T-helper 17 cell (primary cell): ENCODE results near the gene AMMECR1L. TPM values are rescaled to one million over a fixed set of nuclear protein-coding genes. Genes with fewer than 3 reads are reported as not detected.

ENCODE experiments used
- ATAC-seq: fragments of 150-1000 bp; cut with Tn5 transposase; 2 replicates; pipeline ENCODE4 v1.10.0; 2021; ENCODE audit warnings: mild to moderate bottlenecking, moderate library complexity
- DNase-seq, 3 donors: peaks; one replicate each; pipeline versions ENCODE4 v3.0.0 to v3.0.0-alpha.2; 2020 to 2021
- H3K9me3 ChIP-seq: one replicate; pipeline ENCODE4 v1.7.0; 2013; ENCODE audit warnings: low read length, mild to moderate bottlenecking; ENCODE audit not compliant: control insufficient read depth, poor library complexity, severe bottlenecking
- H3K27ac Mint-ChIP-seq: one replicate; pipeline ENCODE4 v1.8.0; 2022; ENCODE audit warnings: mild to moderate bottlenecking, moderate library complexity, mixed read lengths
- H3K27me3 Mint-ChIP-seq: one replicate; pipeline ENCODE4 v1.8.0; 2022; ENCODE audit warnings: mixed read lengths
- H3K36me3 Mint-ChIP-seq: one replicate; pipeline ENCODE4 v1.8.0; 2022; ENCODE audit warnings: low read depth, mixed read lengths
- H3K4me1 Mint-ChIP-seq: one replicate; pipeline ENCODE4 v1.8.0; 2022; ENCODE audit warnings: mild to moderate bottlenecking, mixed read lengths
- H3K4me3 Mint-ChIP-seq: one replicate; pipeline ENCODE4 v1.8.0; 2022; ENCODE audit warnings: mild to moderate bottlenecking, moderate library complexity, mixed read lengths
- total RNA-seq, 4 donors: library from RNA in 2 of 4; stranded (reverse) in 2 of 4; gene quantifications; one replicate each; pipeline ENCODE4 v1.2.3 and lab custom pipeline; 2022 to 2026

AMMECR1L gene
- total RNA-seq, 2 donors from 2014 or later, result 15.6 to 17.0 TPM

DNA sequence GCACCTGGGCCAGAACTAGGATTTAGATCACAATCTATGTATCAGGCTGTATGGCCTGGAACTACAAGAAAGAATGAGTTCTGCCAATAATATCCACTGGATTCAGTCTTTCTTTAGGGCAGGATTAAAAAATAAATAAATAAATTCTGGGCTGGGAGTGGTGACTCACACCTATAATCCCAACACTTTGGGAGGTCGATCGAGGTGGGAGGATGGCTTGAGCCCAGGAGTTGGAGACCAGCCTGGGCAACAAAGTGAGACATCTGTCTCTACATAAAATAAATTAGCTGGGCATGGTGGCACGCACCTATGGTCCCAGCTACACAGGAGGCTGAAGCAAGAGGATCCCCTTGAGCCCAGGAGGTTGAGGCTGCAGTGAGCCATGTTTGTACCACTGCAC lies 8.1 kb downstream of the AMMECR1L start:
- Mint-ChIP-seq H3K27ac (no peak overlapping the region), H3K4me3 (no peak overlapping the region), H3K27me3 (no peaks in the 10 kb centered on the region), H3K36me3 (peaks cover 9% of the 10 kb centered on the region), H3K4me1 (peaks cover 50% of the 10 kb centered on the region)
- DNase-seq, result no peak
- H3K9me3 ChIP-seq, result no peaks in the 10 kb centered on the region
- no peak for ATAC-seq

GRCh38 chr2:127877136-127877535 lies 8.6 kb downstream of the AMMECR1L start:
- no peaks in the 10 kb centered on the region for H3K27me3 Mint-ChIP-seq
- no peak overlapping the region for H3K4me3 Mint-ChIP-seq
- peaks cover 12% of the 10 kb centered on the region for H3K36me3 Mint-ChIP-seq
- H3K9me3 ChIP-seq, result no peaks in the 10 kb centered on the region
- no peak for DNase-seq
- H3K4me1 Mint-ChIP-seq, result peaks cover 52% of the 10 kb centered on the region
- no peak overlapping the region for H3K27ac Mint-ChIP-seq
- ATAC-seq, result no peak

- DNase-seq (no peak), ATAC-seq (peak; percentile 66)
- Mint-ChIP-seq H3K4me3 (no peak overlapping the region), H3K4me1 (peaks cover 44% of the 10 kb centered on the region), H3K27me3 (no peaks in the 10 kb centered on the region), H3K27ac (peak overlapping the region; percentile 74), H3K36me3 (peaks cover 12% of the 10 kb centered on the region)
- H3K9me3 ChIP-seq, result no peaks in the 10 kb centered on the region
Measured at GRCh38 chr2:127874378-127875269, 11.1 kb downstream of the AMMECR1L start.

GRCh38 chr2:127873707-127874303 lies 12.0 kb downstream of the AMMECR1L start:
- Mint-ChIP-seq H3K27ac (no peak overlapping the region), H3K36me3 (peaks cover 12% of the 10 kb centered on the region)

DNA sequence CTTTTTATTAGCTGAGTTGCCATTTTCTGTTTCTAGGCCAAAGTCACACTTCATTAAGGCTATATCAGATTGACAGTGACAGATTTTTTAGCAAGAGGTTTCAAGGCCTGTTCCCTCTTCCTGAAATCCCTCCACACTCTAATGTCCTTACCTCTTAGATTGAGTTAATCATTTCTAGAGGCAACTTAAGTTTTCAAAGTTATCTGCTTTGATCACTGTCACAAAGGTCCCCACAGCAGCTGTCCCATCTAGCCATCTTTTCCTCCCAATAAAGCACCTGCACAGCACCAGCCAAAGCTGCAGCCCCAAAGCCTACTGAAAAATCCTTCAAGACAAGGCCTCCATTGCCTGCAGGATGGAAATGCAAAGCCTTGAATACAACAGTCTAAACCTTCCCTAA lies 13.4 kb downstream of the AMMECR1L start:
- no peak for DNase-seq
- H3K27ac Mint-ChIP-seq, result no peak overlapping the region
- ATAC-seq, result no peak
- H3K4me3 Mint-ChIP-seq, result no peak overlapping the region
- H3K27me3 Mint-ChIP-seq, result no peaks in the 10 kb centered on the region
- H3K4me1 Mint-ChIP-seq, result peaks cover 28% of the 10 kb centered on the region
- no peaks in the 10 kb centered on the region for H3K9me3 ChIP-seq
- peaks cover 12% of the 10 kb centered on the region for H3K36me3 Mint-ChIP-seq

More at GRCh38 chr2:127873707-127874303, 12.0 kb downstream of the AMMECR1L start:
- H3K9me3 ChIP-seq, result no peaks in the 10 kb centered on the region
- no peaks in the 10 kb centered on the region for H3K27me3 Mint-ChIP-seq
- no peak for DNase-seq
- H3K4me1 Mint-ChIP-seq, result peaks cover 37% of the 10 kb centered on the region
- ATAC-seq, result no peak
- H3K4me3 Mint-ChIP-seq, result no peak overlapping the region

DNA sequence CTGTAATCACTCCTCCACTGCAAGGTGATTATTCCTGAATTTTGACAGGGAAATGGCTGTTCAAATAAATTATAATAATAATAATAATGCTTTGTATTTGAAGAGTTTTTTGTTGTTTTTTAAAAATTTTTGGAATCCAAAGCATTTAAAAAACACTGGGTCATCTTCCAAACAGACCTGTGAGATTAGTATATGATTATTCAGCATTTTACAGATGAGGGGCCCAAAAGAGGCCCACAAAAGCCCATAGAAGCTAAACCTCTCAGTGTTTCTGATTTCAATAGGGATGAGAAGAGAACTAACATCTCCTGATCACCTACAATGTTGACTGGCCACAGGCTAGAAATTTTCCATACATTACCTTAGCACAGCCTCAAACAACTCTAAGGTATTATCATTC lies 19.8 kb downstream of the AMMECR1L start:
- Mint-ChIP-seq H3K36me3 (peaks cover 5% of the 10 kb centered on the region), H3K4me1 (peaks cover 2% of the 10 kb centered on the region), H3K4me3 (no peak overlapping the region), H3K27ac (no peak overlapping the region), H3K27me3 (no peaks in the 10 kb centered on the region)
- ATAC-seq, result no peak
- H3K9me3 ChIP-seq, result no peaks in the 10 kb centered on the region
- DNase-seq, result no peak

DNA sequence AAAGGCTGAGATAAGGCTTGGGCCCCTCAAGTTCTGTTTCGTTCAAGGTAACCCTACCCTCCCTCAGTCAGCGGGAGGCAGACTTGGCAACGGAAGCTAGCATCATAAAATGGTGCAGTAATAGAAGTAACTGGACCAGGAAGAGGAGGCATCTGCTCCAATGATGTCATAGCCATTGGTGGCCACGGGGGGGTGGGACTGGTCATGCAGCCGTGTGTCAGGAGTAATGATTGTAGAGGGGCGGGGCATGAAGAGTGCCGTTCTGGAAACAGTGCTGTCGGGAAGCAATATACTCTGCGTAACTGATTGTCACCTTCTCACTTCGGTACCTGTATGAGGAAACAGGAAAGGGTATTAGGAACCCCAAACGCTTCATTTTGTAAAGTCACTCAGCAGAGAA lies 20.9 kb downstream of the AMMECR1L start:
- Mint-ChIP-seq H3K27ac (no peak overlapping the region), H3K4me1 (peaks cover 2% of the 10 kb centered on the region), H3K27me3 (no peaks in the 10 kb centered on the region), H3K4me3 (no peak overlapping the region), H3K36me3 (peaks cover 5% of the 10 kb centered on the region)
- ATAC-seq, result no peak
- DNase-seq, result no peak
- H3K9me3 ChIP-seq, result no peaks in the 10 kb centered on the region

DNA sequence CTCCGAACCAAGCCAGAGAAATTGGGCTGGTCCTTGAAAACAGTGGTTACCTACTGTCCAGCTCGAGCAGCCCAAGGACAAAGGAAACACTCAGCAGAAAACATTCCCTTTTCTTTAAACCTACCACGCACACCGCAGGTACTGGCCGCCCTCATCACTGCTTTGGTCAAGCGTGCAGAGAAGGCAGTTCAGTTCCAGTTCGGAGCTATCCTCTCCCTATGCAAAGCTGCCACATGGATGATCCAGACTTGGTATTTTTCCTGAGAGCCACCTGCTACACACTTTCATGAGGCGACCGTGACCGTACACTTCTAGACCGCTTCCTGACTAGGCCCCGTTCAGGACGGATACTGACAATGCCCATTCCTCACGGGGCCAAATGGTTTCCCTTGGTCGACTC lies 23.5 kb downstream of the AMMECR1L start:
- no peaks in the 10 kb centered on the region for H3K9me3 ChIP-seq
- peaks cover 5% of the 10 kb centered on the region for H3K36me3 Mint-ChIP-seq
- no peak overlapping the region for H3K27ac Mint-ChIP-seq
- no peaks in the 10 kb centered on the region for H3K27me3 Mint-ChIP-seq
- H3K4me1 Mint-ChIP-seq, result peaks cover 8% of the 10 kb centered on the region
- no peak for DNase-seq
- no peak overlapping the region for H3K4me3 Mint-ChIP-seq
- no peak for ATAC-seq

- H3K27me3 Mint-ChIP-seq, result no peaks in the 10 kb centered on the region
- H3K9me3 ChIP-seq, result no peaks in the 10 kb centered on the region
- H3K4me3 Mint-ChIP-seq, result no peak overlapping the region
- DNase-seq, result no peak
- H3K36me3 Mint-ChIP-seq, result peaks cover 3% of the 10 kb centered on the region
- no peak for ATAC-seq
- no peak overlapping the region for H3K27ac Mint-ChIP-seq
- peaks cover 13% of the 10 kb centered on the region for H3K4me1 Mint-ChIP-seq
Measured at GRCh38 chr2:127860130-127860529, 25.6 kb downstream of the AMMECR1L start.

GRCh38 chr2:127859712-127860085 lies 26.1 kb downstream of the AMMECR1L start:
- H3K27me3 Mint-ChIP-seq, result no peaks in the 10 kb centered on the region
- peaks cover 3% of the 10 kb centered on the region for H3K36me3 Mint-ChIP-seq
- no peak overlapping the region for H3K27ac Mint-ChIP-seq
- H3K4me3 Mint-ChIP-seq, result peak overlapping the region; percentile 62
- no peaks in the 10 kb centered on the region for H3K9me3 ChIP-seq
- peaks cover 14% of the 10 kb centered on the region for H3K4me1 Mint-ChIP-seq
- DNase-seq, result peak; percentile 58
- ATAC-seq, result peak; percentile 62

DNA sequence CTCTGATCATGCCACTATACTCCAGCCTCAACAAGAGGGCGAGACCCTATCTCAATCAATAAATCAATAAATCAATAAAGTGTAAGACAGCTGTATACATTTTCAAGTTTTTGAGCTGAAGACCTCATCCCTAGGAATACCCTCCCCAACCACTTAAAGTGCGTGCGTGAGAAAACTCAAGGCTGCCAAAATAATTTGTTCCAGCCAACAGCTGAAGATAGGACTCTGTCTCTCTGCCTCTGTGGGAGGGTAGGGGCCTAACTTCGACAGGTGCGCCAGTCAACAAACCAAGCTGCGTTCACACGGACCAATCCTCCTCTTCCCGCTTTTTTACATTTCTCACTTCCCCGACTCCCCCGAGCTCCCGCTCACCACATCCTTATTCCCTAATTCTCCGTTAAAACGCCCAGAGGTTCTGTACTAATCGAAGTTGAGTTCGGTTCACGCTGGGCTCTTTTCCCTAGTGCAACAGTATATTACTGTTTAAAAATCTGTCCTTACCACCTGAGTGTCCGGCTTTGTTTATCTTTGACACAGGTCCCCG lies 28.4 kb downstream of the AMMECR1L start:
- H3K9me3 ChIP-seq, result no peaks in the 10 kb centered on the region
- DNase-seq (no peak), ATAC-seq (peak; percentile 10)
- no peaks in the 10 kb centered on the region for H3K27me3 Mint-ChIP-seq
- H3K36me3 Mint-ChIP-seq, result no peaks in the 10 kb centered on the region
- peak overlapping the region; percentile 96 for H3K27ac Mint-ChIP-seq
- H3K4me1 Mint-ChIP-seq, result peaks cover 24% of the 10 kb centered on the region
- peak overlapping the region; percentile 96 for H3K4me3 Mint-ChIP-seq

DNA sequence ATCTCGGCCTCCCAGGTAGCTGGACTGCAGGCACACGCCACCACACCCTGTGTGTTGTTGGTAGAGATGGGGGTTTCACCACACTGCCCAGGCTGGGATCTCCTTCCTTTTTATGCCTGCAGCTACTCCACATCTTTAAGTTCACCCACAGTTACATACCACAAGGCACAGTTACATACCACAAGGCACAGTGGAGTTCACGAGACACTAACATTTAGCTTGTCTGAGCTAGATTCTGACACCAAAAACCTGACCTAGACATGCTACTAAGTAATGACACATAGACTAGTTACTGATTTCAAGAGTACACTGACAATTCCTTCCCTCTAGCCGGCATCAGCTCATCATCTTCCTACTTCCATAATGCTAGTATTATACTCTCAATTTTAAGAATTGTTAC lies 32.1 kb downstream of the AMMECR1L start:
- H3K4me3 Mint-ChIP-seq, result no peak overlapping the region
- DNase-seq, result no peak
- ATAC-seq, result no peak
- peak overlapping the region; percentile 88 for H3K27ac Mint-ChIP-seq
- H3K4me1 Mint-ChIP-seq, result peaks cover 24% of the 10 kb centered on the region
- H3K27me3 Mint-ChIP-seq, result no peaks in the 10 kb centered on the region
- H3K9me3 ChIP-seq, result no peaks in the 10 kb centered on the region
- no peaks in the 10 kb centered on the region for H3K36me3 Mint-ChIP-seq

DNA sequence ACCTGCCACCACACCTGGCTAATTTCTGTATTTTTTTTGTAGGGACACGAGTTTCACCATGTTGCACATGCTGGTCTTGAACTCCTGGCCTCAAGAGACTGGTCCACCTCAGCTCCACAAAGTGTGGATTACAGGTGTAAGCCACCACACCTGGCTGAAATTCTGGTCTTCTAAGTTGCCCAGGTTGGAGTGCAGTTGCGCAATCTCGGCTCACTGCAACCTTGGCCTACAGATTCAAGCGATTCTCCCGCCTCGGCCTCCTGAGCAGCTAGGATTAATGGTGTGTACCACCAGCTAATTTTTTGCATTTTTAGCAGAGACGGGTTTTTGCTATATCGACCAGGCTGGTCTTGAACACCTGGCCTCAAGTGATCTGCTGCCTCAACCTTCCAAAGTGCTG lies 33.4 kb downstream of the AMMECR1L start:
- DNase-seq (no peak), ATAC-seq (no peak)
- no peaks in the 10 kb centered on the region for H3K36me3 Mint-ChIP-seq
- H3K9me3 ChIP-seq, result no peaks in the 10 kb centered on the region
- H3K27ac Mint-ChIP-seq, result no peak overlapping the region
- H3K27me3 Mint-ChIP-seq, result no peaks in the 10 kb centered on the region
- H3K4me1 Mint-ChIP-seq, result peaks cover 21% of the 10 kb centered on the region
- H3K4me3 Mint-ChIP-seq, result no peak overlapping the region
